Erythroblast (primary cell): ENCODE data around the gene PLIN1.

Source experiments
- GATA1 ChIP-seq: IDR thresholded peaks from 2 replicates; pipeline ENCODE4 v1.6.1; 2011; ENCODE audit warnings: low read depth, mild to moderate bottlenecking, control low read depth, low read length, moderate library complexity
- POLR2A ChIP-seq: IDR thresholded peaks from 2 replicates; pipeline ENCODE4 v1.6.1; 2011; ENCODE audit warnings: mild to moderate bottlenecking, low read length

- TF ChIP-seq POLR2A (no peak), GATA1 (no peak)
Observed at GRCh38 chr15:89690276-89691218, 11.4 kb upstream of the PLIN1 start, which contains the start of the genes PEX11A and WDR93.
